NCI-H2081 (cell line): Measurements from ENCODE around the gene ITGB1BP1.

Source experiments
- DNase-seq, 2 experiments: peaks; one replicate each; lab custom pipeline; 2025; lab: John Stamatoyannopoulos, UW

Gene ITGB1BP1

GRCh38 chr2:9423100-9423921 is at the start of gene ITGB1BP1, which contains the start of gene CPSF3:
Gene ITGB1BP1, minus strand, starts transcription at chr2:9423528. Its CDS starts 4,831 bp downstream, at chr2:9418697.
Gene CPSF3, plus strand, starts transcription at chr2:9423654. Its CDS starts 120 bp downstream, at chr2:9423774.
- DNase-seq, result peak; percentile 99

- no peak for DNase-seq
Measured at GRCh38 chr2:9472511-9472910, 49.2 kb upstream of the ITGB1BP1 start.

- no peak for DNase-seq
Measured at GRCh38 chr2:9471206-9471605, 47.9 kb upstream of the ITGB1BP1 start.

- no peak for DNase-seq
Measured at GRCh38 chr2:9467687-9468086, 44.4 kb upstream of the ITGB1BP1 start.

GRCh38 chr2:9466147-9466683 is 42.9 kb upstream of the ITGB1BP1 start:
- no peak for DNase-seq

- no peak for DNase-seq
Measured at GRCh38 chr2:9465170-9465569, 41.8 kb upstream of the ITGB1BP1 start.

GRCh38 chr2:9463698-9464034 is 40.3 kb upstream of the ITGB1BP1 start:
- no peak for DNase-seq

- DNase-seq, result peak; percentile 29 to 72
Measured at GRCh38 chr2:9462886-9463697, 39.8 kb upstream of the ITGB1BP1 start.

GRCh38 chr2:9462313-9462712 is 39.0 kb upstream of the ITGB1BP1 start:
- DNase-seq, result no peak

- DNase-seq, result no peak
Measured at GRCh38 chr2:9461079-9461478, 37.8 kb upstream of the ITGB1BP1 start.

GRCh38 chr2:9460441-9461017 is 37.2 kb upstream of the ITGB1BP1 start:
- no peak for DNase-seq

- DNase-seq, result peak in 1 of 2 experiments; percentile 64
Measured at GRCh38 chr2:9451231-9451630, 27.9 kb upstream of the ITGB1BP1 start.

GRCh38 chr2:9445089-9445488 is 21.8 kb upstream of the ITGB1BP1 start:
- no peak for DNase-seq

GRCh38 chr2:9443526-9443925 is 20.2 kb upstream of the ITGB1BP1 start:
- DNase-seq, result no peak

GRCh38 chr2:9441556-9441955 is 18.2 kb upstream of the ITGB1BP1 start:
- DNase-seq, result no peak

GRCh38 chr2:9440058-9440727 is 16.9 kb upstream of the ITGB1BP1 start:
- no peak for DNase-seq

- no peak for DNase-seq
Measured at GRCh38 chr2:9439536-9439935, 16.2 kb upstream of the ITGB1BP1 start.

- no peak for DNase-seq
Measured at GRCh38 chr2:9434489-9434888, 11.2 kb upstream of the ITGB1BP1 start.

GRCh38 chr2:9430316-9431293 is 7.3 kb upstream of the ITGB1BP1 start:
- no peak for DNase-seq

- no peak for DNase-seq
Measured at GRCh38 chr2:9428965-9429577, 5.7 kb upstream of the ITGB1BP1 start.
